Activated CD8-positive, alpha-beta memory T cell treated with anti-CD3 and anti-CD28 coated beads for 48 hours (primary cell): Measurements from ENCODE around the gene PPM1L.
"Not testable (repeated sequence)": the region's sequence is repeated elsewhere in the genome, so short reads cannot be mapped to it uniquely, and the experiment has no call there.

Experiments used
- DNase-seq, 3 experiments: peaks; one replicate each; pipeline ENCODE4 v3.0.0-alpha.2; 2020; ENCODE audit warnings: low read depth in 2 of 3, low spot score in 2 of 3

Gene PPM1L

DNA sequence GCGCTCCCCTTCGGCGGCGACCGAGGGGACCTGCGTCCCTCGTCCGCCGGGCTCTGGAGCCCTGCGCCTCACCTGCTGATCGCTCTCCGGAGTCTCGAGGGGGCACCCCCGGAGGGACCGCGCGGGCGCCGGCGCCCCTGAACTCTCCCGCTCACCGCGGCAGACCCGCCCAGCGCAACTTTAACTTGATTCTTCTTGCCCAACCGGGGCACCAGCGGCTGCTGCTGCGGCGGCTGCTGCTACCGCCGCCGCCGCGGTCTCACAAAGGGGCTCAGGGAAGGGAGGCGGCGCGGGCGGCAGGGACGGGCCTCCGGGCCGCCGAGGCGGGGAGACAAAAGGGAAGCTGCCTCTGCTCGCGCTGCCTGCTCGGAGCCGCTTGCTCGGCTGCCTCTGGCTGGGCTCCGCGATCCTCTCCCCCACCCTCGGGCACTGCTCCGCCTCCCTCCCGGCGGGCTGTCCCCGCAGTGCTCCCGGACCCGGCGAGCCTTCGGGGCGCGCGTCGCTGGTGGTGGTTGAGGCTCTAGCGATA, at the start of gene PPM1L:
Gene PPM1L (plus strand): TSS at position 456 of the 529 bp plus-strand sequence.
- peak in 2 of 3 experiments; percentile 20 to 30 for DNase-seq

DNA sequence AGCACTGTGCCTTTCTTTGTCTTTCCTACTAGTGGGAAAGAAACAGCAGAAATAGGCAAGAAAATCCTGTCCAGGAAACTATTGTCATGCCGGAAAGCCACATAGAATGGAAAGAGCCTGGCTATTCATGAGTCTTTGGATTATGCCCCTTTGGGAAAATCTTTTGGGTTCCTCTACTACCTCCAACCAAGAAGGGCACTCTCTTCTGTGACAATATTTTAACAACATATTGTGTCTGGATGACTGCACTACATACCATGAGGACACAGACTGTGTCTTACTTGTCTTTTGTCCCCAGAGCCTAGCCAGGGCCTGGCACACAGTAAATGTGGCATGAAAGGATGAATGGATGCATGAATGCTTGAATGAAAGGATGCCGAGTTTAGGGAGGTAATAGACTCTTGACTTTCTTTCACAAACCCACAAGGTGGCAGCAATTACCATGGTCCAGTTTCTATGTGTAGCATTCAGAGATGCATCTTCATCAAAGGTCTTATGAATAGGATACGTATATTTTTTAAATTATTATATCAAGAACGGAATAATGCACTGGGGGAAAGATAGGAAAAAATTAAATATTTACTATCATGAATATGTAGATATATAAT, 48.7 kb upstream of the PPM1L start:
- DNase-seq = no peak

GRCh38 chr3:160709477-160710182, 46.4 kb upstream of the PPM1L start:
- no peak for DNase-seq

DNA sequence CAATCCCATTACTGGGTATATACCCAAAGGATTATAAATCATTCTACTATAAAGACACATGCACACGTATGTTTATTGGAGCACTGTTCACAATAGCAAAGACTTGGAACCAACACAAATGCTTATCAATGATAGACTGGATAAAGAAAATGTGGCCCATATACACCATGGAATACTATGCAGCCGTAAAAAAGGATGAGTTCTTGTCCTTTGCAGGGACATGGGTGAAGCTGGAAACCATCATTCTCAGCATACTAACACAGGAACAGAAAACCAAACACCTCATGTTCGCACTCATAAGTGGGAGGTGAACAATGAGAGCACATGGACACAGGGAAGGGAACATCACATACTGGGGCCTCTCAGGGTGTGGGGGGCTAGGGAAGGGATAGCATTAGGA, 42.9 kb upstream of the PPM1L start:
- not testable (repeated sequence) for DNase-seq

GRCh38 chr3:160719710-160720109, 36.3 kb upstream of the PPM1L start:
- no peak for DNase-seq

GRCh38 chr3:160720123-160720746, 35.8 kb upstream of the PPM1L start:
- DNase-seq = no peak

- no peak for DNase-seq
These were observed 33.7 kb upstream of the PPM1L start for GRCh38 chr3:160722331-160722730.

DNA sequence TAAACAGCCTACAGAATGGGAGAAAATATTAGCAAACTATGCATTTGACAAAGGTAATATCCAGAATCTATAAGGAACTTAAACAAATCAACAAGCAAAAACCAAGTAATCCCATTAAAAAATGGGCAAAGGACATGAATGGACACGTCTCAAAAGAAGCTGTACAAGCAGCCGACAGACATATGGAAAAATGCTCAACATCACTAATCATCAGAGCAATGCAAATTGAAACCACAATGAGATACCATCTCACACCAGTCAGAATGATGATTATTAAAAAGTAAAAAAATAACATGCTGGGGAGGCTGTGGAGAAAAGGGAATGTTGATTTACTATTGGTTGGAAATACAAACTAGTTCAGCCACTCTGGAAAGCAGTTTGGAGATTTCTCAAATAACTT, 30.7 kb upstream of the PPM1L start:
- no peak for DNase-seq

- DNase-seq = no peak
These were observed 20.2 kb upstream of the PPM1L start for GRCh38 chr3:160735826-160736225.

DNA sequence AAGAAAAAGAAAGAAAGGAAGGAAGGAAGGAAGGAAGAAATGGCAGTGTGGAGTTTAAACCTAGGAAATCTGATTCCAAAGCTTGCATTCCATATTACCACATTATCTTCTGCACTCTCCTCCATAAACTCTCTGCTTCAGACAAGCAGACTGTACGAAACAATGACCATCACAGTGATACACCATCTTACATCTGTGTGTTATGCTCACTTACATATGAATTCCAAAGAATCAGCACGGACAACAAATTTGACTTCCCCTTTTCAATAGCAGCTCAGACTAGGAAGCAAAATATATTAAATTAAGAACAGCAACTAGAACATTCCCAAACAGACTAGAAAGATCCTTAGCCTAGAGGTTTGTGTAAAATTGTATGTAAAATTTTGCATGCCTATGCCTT, 18.0 kb upstream of the PPM1L start:
- no peak for DNase-seq

GRCh38 chr3:160739079-160739478, 17.0 kb upstream of the PPM1L start:
- DNase-seq = no peak

GRCh38 chr3:160746976-160747375, 9.1 kb upstream of the PPM1L start:
- no peak for DNase-seq

GRCh38 chr3:160747422-160747821, 8.6 kb upstream of the PPM1L start:
- DNase-seq = no peak

DNA sequence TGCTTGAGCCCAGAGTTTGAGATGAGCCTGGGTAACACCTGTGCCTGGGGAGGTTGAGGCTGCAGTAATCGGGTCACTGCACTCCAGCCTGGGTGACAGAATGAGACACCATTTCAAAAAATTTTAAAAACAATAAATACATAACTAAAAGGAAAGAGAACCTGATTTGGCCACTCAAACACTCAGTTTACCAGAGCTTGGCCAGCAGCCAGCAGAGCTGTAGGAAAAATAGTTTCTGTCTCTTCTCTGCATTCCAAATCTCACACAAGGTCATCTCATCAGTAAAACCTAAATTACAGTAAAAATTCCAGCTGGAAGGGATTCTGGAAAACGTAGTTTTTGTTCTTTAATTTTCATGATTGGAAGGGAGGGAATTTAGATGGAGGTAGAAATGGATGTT, 7.8 kb upstream of the PPM1L start:
- no peak for DNase-seq

DNA sequence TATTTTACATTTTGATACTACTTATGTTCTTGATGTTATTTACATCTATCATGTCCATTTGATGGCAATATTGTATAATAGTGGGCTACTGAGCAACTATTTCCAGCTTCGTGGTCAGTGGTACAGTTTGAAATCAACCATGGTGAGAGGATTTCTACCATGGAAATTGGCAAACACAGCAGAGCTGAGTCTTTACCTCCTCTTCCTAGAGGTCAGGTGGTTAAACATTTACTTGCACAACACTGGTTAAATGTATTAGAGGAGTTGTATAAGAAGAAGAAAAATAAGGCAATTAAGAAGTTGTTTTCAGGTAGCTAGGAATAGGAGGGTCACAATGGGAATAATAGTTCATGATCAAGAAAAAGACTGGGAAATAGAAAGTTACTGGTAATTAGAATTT, 7.2 kb upstream of the PPM1L start:
- no peak for DNase-seq

- DNase-seq = no peak
These were observed 2.1 kb upstream of the PPM1L start for GRCh38 chr3:160753953-160754352.

GRCh38 chr3:160754371-160754854, 1.6 kb upstream of the PPM1L start:
- DNase-seq = peak in 2 of 3 experiments; percentile 0 to 15

DNA sequence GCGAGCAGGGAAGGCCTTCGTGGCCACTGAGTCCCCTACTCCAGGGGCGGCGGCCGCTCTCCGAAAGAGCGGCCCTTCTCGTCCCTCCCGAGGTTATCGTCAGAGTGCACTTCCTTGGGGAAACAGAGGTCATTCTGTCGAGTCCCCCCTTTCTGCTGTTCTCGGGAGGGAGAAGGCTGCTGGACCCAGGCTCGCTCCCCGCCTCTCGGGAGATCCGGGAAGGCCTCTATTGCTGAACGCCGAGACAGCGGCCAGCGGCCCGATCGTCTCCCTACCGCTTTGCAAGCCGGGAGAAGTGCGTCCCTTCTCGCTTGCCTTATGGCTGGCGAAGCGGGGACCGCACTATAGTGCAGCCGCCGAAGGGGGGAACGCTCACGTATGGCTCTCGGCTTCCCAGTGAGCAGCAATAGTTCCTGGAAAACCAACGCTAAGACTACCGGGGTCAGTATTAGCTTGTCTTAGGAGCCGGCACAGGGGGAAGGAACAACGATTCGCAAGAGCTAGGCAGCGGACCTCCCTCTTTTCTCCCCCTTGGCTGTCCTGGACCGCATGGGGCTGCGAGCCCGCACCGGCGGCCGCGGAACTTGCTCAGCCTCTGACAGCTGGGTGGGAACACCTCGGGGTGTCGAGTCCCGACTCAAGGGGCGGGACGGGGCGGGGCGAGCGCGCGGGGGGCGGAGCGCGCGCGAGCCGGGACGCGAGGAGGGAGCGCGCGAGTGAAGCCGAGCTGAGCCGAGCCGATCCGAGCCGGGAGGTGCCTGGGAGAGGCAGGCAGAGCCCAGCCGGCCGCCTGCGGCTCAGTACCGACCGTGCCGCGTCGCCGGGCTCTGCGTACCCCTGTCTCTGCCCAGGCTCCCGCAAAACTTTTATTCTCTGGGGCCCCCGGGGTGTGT, 930 bp upstream of the PPM1L start:
- DNase-seq = peak; percentile 62 to 87 (median 75)

GRCh38 chr3:160757233-160758106, 1.4 kb downstream of the PPM1L start:
- DNase-seq = no peak

GRCh38 chr3:160758929-160759577, 3.0 kb downstream of the PPM1L start:
- DNase-seq = no peak
